HepG2 (cell line): Measurements from ENCODE around the gene DPP6. TPM values are rescaled to one million over a fixed set of nuclear protein-coding genes. Genes with fewer than 3 reads are reported as not detected.
A peak's percentile ranks its signal among the peaks of the same experiment; 100 is the strongest.

ENCODE experiments used
- CREM ChIP-seq, 2 experiments: sonication (generic) in 1 of 2; formaldehyde crosslinking in 1 of 2; IDR thresholded peaks; 2 replicates each; pipeline versions ENCODE4 v1.4.0 to v1.6.1; 2016 to 2020; ENCODE audit warnings: antibody characterized with exemption in 1 of 2, mild to moderate bottlenecking in 1 of 2, missing genetic modification reagents in 1 of 2
- EZH2 ChIP-seq: conservative IDR thresholded peaks from 2 replicates; pipeline ENCODE4 v1.6.1; 2012; ENCODE audit warnings: mild to moderate bottlenecking, low read depth, low read length, moderate library complexity
- FOXA3 ChIP-seq: IDR thresholded peaks from 2 replicates; pipeline ENCODE4 v1.6.1; 2016; ENCODE audit warnings: missing genetic modification reagents, missing compliant biosample characterization
- GATAD1 ChIP-seq: IDR thresholded peaks from 2 replicates; pipeline ENCODE4 v1.6.1; 2016; ENCODE audit warnings: missing genetic modification reagents, missing compliant biosample characterization
- HBP1 ChIP-seq: IDR thresholded peaks from 2 replicates; pipeline ENCODE4 v1.6.1; 2016; ENCODE audit warnings: low read depth, control low read depth
- JUND ChIP-seq: sonication (generic); formaldehyde crosslinking; IDR thresholded peaks from 2 replicates; pipeline ENCODE4 v1.8.0; 2022; ENCODE audit warnings: mild to moderate bottlenecking, missing genetic modification reagents
- KDM5A ChIP-seq: fragments of 200-600 bp; sonication (generic); IDR thresholded peaks from 2 replicates; pipeline ENCODE4 v1.7.0; 2018; ENCODE audit warnings: antibody characterized with exemption, mild to moderate bottlenecking, low read length, borderline replicate concordance
- KIAA2018 ChIP-seq: sonication (generic); formaldehyde crosslinking; IDR thresholded peaks from 2 replicates; pipeline ENCODE4 v1.5.0; 2020; ENCODE audit warnings: mild to moderate bottlenecking, missing genetic modification reagents, borderline replicate concordance
- MED8 ChIP-seq: sonication (generic); formaldehyde crosslinking; IDR thresholded peaks from 2 replicates; pipeline ENCODE4 v1.8.1; 2023; ENCODE audit warnings: mild to moderate bottlenecking, missing genetic modification reagents; ENCODE audit not compliant: insufficient replicate concordance
- NFYB ChIP-seq: sonication (generic); formaldehyde crosslinking; IDR thresholded peaks from 2 replicates; pipeline ENCODE4 v1.4.0; 2020; ENCODE audit warnings: missing genetic modification reagents
- POLR2AphosphoS5 ChIP-seq: IDR thresholded peaks from 2 replicates; pipeline ENCODE4 v1.6.1; 2012; ENCODE audit warnings: low read depth, low read length
- THAP11 ChIP-seq: IDR thresholded peaks from 2 replicates; pipeline ENCODE4 v1.6.1; 2016; ENCODE audit warnings: missing biosample characterization, missing genetic modification reagents
- YEATS2 ChIP-seq: sonication (generic); formaldehyde crosslinking; IDR thresholded peaks from 2 replicates; pipeline ENCODE4 v1.4.0; 2020; ENCODE audit warnings: missing genetic modification reagents, borderline replicate concordance
- ZKSCAN5 ChIP-seq: sonication (generic); formaldehyde crosslinking; IDR thresholded peaks from 2 replicates; pipeline ENCODE4 v1.5.1; 2020; ENCODE audit warnings: mild to moderate bottlenecking, missing genetic modification reagents
- ZNF350 ChIP-seq: sonication (generic); formaldehyde crosslinking; IDR thresholded peaks from 2 replicates; pipeline ENCODE4 v1.4.0; 2020; ENCODE audit warnings: mild to moderate bottlenecking, low read depth, missing genetic modification reagents, borderline replicate concordance
- ZNF670 ChIP-seq: sonication (generic); formaldehyde crosslinking; IDR thresholded peaks from 2 replicates; pipeline ENCODE4 v1.8.0; 2022; ENCODE audit warnings: mild to moderate bottlenecking, missing genetic modification reagents, borderline replicate concordance
- ZNF737 ChIP-seq: sonication (generic); formaldehyde crosslinking; IDR thresholded peaks from 2 replicates; pipeline ENCODE4 v1.5.0; 2020; ENCODE audit warnings: missing genetic modification reagents, mild to moderate bottlenecking, borderline replicate concordance
- ZNF850 ChIP-seq: sonication (generic); formaldehyde crosslinking; conservative IDR thresholded peaks from 2 replicates; pipeline ENCODE4 v1.9.0; 2021; ENCODE audit warnings: mild to moderate bottlenecking, missing genetic modification reagents
- polyA plus RNA-seq, 8 experiments: library from polyadenylated mRNA; depleted of rRNA in 3 of 8; stranded (reverse) in 7 of 8; unstranded in 1 of 8; fragments of >200 nt; fragmentation: Illumina TruSeq in 4 of 8; extraction: Trizol in 4 of 8; gene quantifications; 2 replicates each; pipeline versions ENCODE4 v1.2.1 to v1.2.3, GENCODE V29; 2011 to 2016; ENCODE audit warnings: low read depth in 4 of 8, missing spikeins in 1 of 8, mixed read lengths in 1 of 8; ENCODE audit not compliant: insufficient read depth in 1 of 8
- total RNA-seq, 5 experiments: library from RNA; depleted of rRNA; stranded (reverse); fragments of >200 nt; fragmentation: Illumina TruSeq; extraction: Trizol; gene quantifications; 2 replicates each; pipeline ENCODE4 v1.2.3, GENCODE V29; 2016; ENCODE audit warnings: low read depth in 1 of 5

The DPP6 gene
- total and polyA plus RNA-seq, 2 of the 13 experiments (the other 11 are each of a cell fraction or from before 2014, with no cell fraction given) = not detected

- TF ChIP-seq KIAA2018 (CRISPR knock-in tag) (no peak), FOXA3 (CRISPR knock-in tag) (0 out of 2 replicates have a peak, but pooled peaks have one; percentile 2), JUND (CRISPR knock-in tag) (no peak), NFYB (CRISPR knock-in tag) (peak; percentile 80), THAP11 (peak; percentile 49), GATAD1 (CRISPR knock-in tag) (peak; percentile 77), MED8 (CRISPR knock-in tag) (no peak), YEATS2 (CRISPR knock-in tag) (0 out of 2 replicates have a peak, but pooled peaks have one; percentile 12), ZNF670 (CRISPR knock-in tag) (peak; percentile 17; the same call in 1 of the 2 replicates), POLR2AphosphoS5 (0 out of 2 replicates have a peak, but pooled peaks have one; percentile 38), CREM (IDR thresholded peaks at IDR 0.05) (peak; percentile 47), CREM (CRISPR knock-in tag; IDR thresholded peaks at IDR 0.05) (no peak), KDM5A (peak; percentile 66; the same call in 1 of the 2 replicates), ZNF850 (CRISPR knock-in tag) (0 out of 2 replicates have a peak, but pooled peaks have one; percentile 37), ZNF737 (0 out of 2 replicates have a peak, but pooled peaks have one; percentile 62), HBP1 (CRISPR knock-in tag) (peak; percentile 71; the same call in 1 of the 2 replicates), ZKSCAN5 (peak; percentile 85; the same call in 1 of the 2 replicates), ZNF350 (CRISPR knock-in tag) (peak; percentile 36; the same call in 1 of the 2 replicates), EZH2 (no peak)
Observed at GRCh38 chr7:154928136-154929005, 876.2 kb downstream of the DPP6 start (continued).
